H1 (cell line): ENCODE data around the gene ERICH2. TPM values are rescaled to one million over a fixed set of nuclear protein-coding genes. Genes with fewer than 3 reads are reported as not detected.

Experiments
- CTCF ChIA-PET: fragments of 300-600 bp; sonication (Branson Sonifier 250); formaldehyde crosslinking; loops from one replicate; lab custom pipeline; 2021; ENCODE audit not compliant: partially characterized antibody; lab: Charles Lee
- POLR2A ChIA-PET: fragments of 300-600 bp; sonication (Branson Sonifier 250); formaldehyde crosslinking; loops from one replicate; lab custom pipeline; 2021; ENCODE audit warnings: inconsistent platforms; ENCODE audit not compliant: partially characterized antibody; lab: Charles Lee
- DNase-seq, 2 experiments: peaks; one replicate each; pipeline versions ENCODE4 v3.0.0 to v3.0.0-alpha.2; 2010 to 2022; ENCODE audit warnings: low spot score in 2 of 2, low read depth in 1 of 2, mixed read lengths in 1 of 2
- FAIRE-seq: peaks from 2 replicates; lab custom pipeline; 2011; peaks lifted over from hg19 to GRCh38; lab: Jason Lieb, UNC
- H2AFZ ChIP-seq: 2 replicates; pipeline ENCODE4 v1.8.1; 2012; ENCODE audit warnings: low read length, inconsistent platforms
- H2AK5ac ChIP-seq: 2 replicates; pipeline ENCODE4 v1.6.1; 2013; ENCODE audit warnings: low read depth, low read length
- H2BK120ac ChIP-seq: replicated peaks from 2 replicates; pipeline ENCODE3; 2013; ENCODE audit warnings: low read depth, low read length, inconsistent platforms
- H2BK12ac ChIP-seq: 2 replicates; pipeline ENCODE4 v1.6.1; 2013; ENCODE audit warnings: low read depth, low read length
- H2BK15ac ChIP-seq: 2 replicates; pipeline ENCODE4 v1.6.1; 2013; ENCODE audit warnings: low read length
- H2BK20ac ChIP-seq: 2 replicates; pipeline ENCODE4 v1.6.1; 2013; ENCODE audit warnings: low read length
- H2BK5ac ChIP-seq: 2 replicates; pipeline ENCODE4 v1.6.1; 2013; ENCODE audit warnings: low read depth, low read length
- H3K14ac ChIP-seq: 2 replicates; pipeline ENCODE4 v1.6.1; 2013; ENCODE audit warnings: inconsistent platforms; ENCODE audit not compliant: insufficient read length
- H3K18ac ChIP-seq: 2 replicates; pipeline ENCODE4 v1.6.1; 2013; ENCODE audit warnings: low read length; ENCODE audit errors: extremely low read depth
- H3K23ac ChIP-seq: 2 replicates; pipeline ENCODE4 v1.6.1; 2013; ENCODE audit warnings: inconsistent platforms; ENCODE audit not compliant: insufficient read length
- H3K23me2 ChIP-seq: 2 replicates; pipeline ENCODE4 v1.6.1; 2013; ENCODE audit warnings: low read depth, low read length
- H3K27ac ChIP-seq: 2 replicates; pipeline ENCODE4 v1.6.1; 2011; ENCODE audit warnings: low read depth, low read length, inconsistent platforms
- H3K27me3 ChIP-seq, 4 experiments: replicated peaks in 1 of 4; 1 replicate in 1 of 4; 2 replicates in 3 of 4; pipeline versions ENCODE4 v1.6.1 to v1.8.1; 2011 to 2013; ENCODE audit warnings: low read length in 3 of 4, mild to moderate bottlenecking in 3 of 4, inconsistent platforms in 2 of 4, mixed read lengths in 2 of 4, moderate library complexity in 1 of 4; ENCODE audit not compliant: control insufficient read depth in 3 of 4, insufficient read depth in 3 of 4; ENCODE audit errors: extremely low read depth in 1 of 4
- H3K36me3 ChIP-seq, 4 experiments: 2 replicates each; pipeline versions ENCODE4 v1.6.1 to v1.8.1; 2011 to 2013; ENCODE audit warnings: mild to moderate bottlenecking in 4 of 4, low read length in 3 of 4, moderate library complexity in 2 of 4, control low read depth in 1 of 4, inconsistent platforms in 1 of 4; ENCODE audit not compliant: insufficient read depth in 4 of 4, control insufficient read depth in 2 of 4
- H3K4ac ChIP-seq: replicated peaks from 2 replicates; pipeline ENCODE3; 2013; ENCODE audit warnings: low read length, low read depth, mixed read lengths, inconsistent platforms; ENCODE audit not compliant: insufficient read length
- H3K4me1 ChIP-seq, 4 experiments: replicated peaks in 1 of 4; 1 replicate in 1 of 4; 2 replicates in 3 of 4; pipeline versions ENCODE4 v1.6.1 to v1.8.1; 2011 to 2013; ENCODE audit warnings: low read length in 3 of 4, inconsistent platforms in 2 of 4, mixed read lengths in 1 of 4; ENCODE audit not compliant: insufficient read depth in 4 of 4, control insufficient read depth in 3 of 4
- H3K4me2 ChIP-seq, 2 experiments: 2 replicates each; pipeline versions ENCODE4 v1.6.1 to v1.8.1; 2011 to 2013; ENCODE audit warnings: low read depth in 2 of 2, low read length in 2 of 2, control low read depth in 1 of 2, inconsistent platforms in 1 of 2, mild to moderate bottlenecking in 1 of 2; ENCODE audit not compliant: insufficient read depth in 1 of 2
- H3K4me3 ChIP-seq, 4 experiments: fragments of 200-600, 300-600 bp in 1 of 4; sonication (generic), shearing (Covaris generic), sonication (Bioruptor Twin) in 1 of 4; 2 replicates each; pipeline versions ENCODE4 v1.5.1 to v1.8.1; 2011 to 2016; ENCODE audit warnings: low read length in 4 of 4, low read depth in 3 of 4, control low read depth in 2 of 4, inconsistent platforms in 2 of 4, mild to moderate bottlenecking in 2 of 4, mixed read lengths in 1 of 4, moderate library complexity in 1 of 4; ENCODE audit not compliant: insufficient read depth in 2 of 4; ENCODE audit errors: extremely low read depth in 1 of 4
- H3K56ac ChIP-seq: replicated peaks from 2 replicates; pipeline ENCODE3; 2013; ENCODE audit warnings: low read depth, mild to moderate bottlenecking, mixed read lengths, low read length, inconsistent platforms; ENCODE audit not compliant: insufficient read length
- H3K79me1 ChIP-seq: 2 replicates; pipeline ENCODE4 v1.6.1; 2013; ENCODE audit warnings: low read depth, low read length, control low read depth
- H3K79me2 ChIP-seq, 2 experiments: 2 replicates each; pipeline versions ENCODE4 v1.6.1 to v1.8.1; 2012 to 2013; ENCODE audit warnings: low read length in 2 of 2, mild to moderate bottlenecking in 2 of 2, inconsistent platforms in 1 of 2; ENCODE audit not compliant: insufficient read depth in 2 of 2, control insufficient read depth in 1 of 2
- H3K9ac ChIP-seq, 4 experiments: replicated peaks in 1 of 4; 1 replicate in 1 of 4; 2 replicates in 3 of 4; pipeline versions ENCODE4 v1.6.1 to v1.8.1; 2011 to 2013; ENCODE audit warnings: low read depth in 3 of 4, low read length in 3 of 4, control low read depth in 2 of 4, mild to moderate bottlenecking in 2 of 4, moderate library complexity in 2 of 4, inconsistent platforms in 1 of 4; ENCODE audit errors: extremely low read depth in 1 of 4
- H3K9me3 ChIP-seq, 2 experiments: 2 replicates each; pipeline versions ENCODE4 v1.6.1 to v1.8.1; 2012 to 2013; ENCODE audit warnings: mild to moderate bottlenecking in 2 of 2, moderate library complexity in 2 of 2, control low read depth in 1 of 2, inconsistent platforms in 1 of 2, low read depth in 1 of 2, low read length in 1 of 2, mixed read lengths in 1 of 2; ENCODE audit not compliant: insufficient read depth in 2 of 2
- H4K20me1 ChIP-seq, 2 experiments: replicated peaks in 1 of 2; 2 replicates each; pipeline versions ENCODE3 to v1.8.1; 2011 to 2013; ENCODE audit warnings: inconsistent platforms in 2 of 2, low read length in 2 of 2, mild to moderate bottlenecking in 1 of 2; ENCODE audit not compliant: insufficient read depth in 2 of 2, control insufficient read depth in 1 of 2
- H4K5ac ChIP-seq: 2 replicates; pipeline ENCODE4 v1.6.1; 2013; ENCODE audit warnings: low read length, low read depth, mixed read lengths, inconsistent platforms; ENCODE audit not compliant: insufficient read length
- H4K8ac ChIP-seq: 2 replicates; pipeline ENCODE4 v1.8.0; 2013; ENCODE audit warnings: mild to moderate bottlenecking, moderate library complexity, low read length, inconsistent platforms; ENCODE audit not compliant: insufficient read depth; ENCODE audit errors: extremely low read depth
- H4K91ac ChIP-seq: replicated peaks from 2 replicates; pipeline ENCODE3; 2013; ENCODE audit warnings: low read length, mixed read lengths, inconsistent platforms; ENCODE audit not compliant: insufficient read length
- HDAC2 ChIP-seq, 2 experiments: fragments of 300-600 bp in 1 of 2; sonication (generic) in 1 of 2; IDR thresholded peaks; 2 replicates each; pipeline ENCODE4 v1.6.1; 2011 to 2012; ENCODE audit warnings: low read depth in 2 of 2, low read length in 2 of 2, mild to moderate bottlenecking in 2 of 2, moderate library complexity in 2 of 2, borderline replicate concordance in 1 of 2, inconsistent platforms in 1 of 2
- WGBS, 2 experiments: shearing (Covaris generic) in 1 of 2; methylation state at CpG; one replicate each; pipeline versions ENCODE4 v1.1.6 to v1.1.7; 2013 to 2015; ENCODE audit warnings: low lambda C conversion rate in 2 of 2, mixed read lengths in 2 of 2, inconsistent platforms in 1 of 2, low coverage in 1 of 2, missing lambda C conversion rate in 1 of 2; ENCODE audit not compliant: insufficient replicate concordance in 2 of 2, insufficient coverage in 1 of 2, insufficient read length in 1 of 2; ENCODE audit errors: extremely low coverage in 1 of 2, missing lambda C conversion rate in 1 of 2; 5-methylcytosine and 5-hydroxymethylcytosine counted together
- polyA plus RNA-seq, 7 experiments: library from polyadenylated mRNA; depleted of rRNA in 3 of 7; stranded (reverse) in 5 of 7; unstranded in 2 of 7; fragments of >200 nt in 5 of 7; fragments of 200-250 nt in 2 of 7; gene quantifications; 1 replicate in 5 of 7; 2 replicates in 1 of 7; 4 replicates in 1 of 7; pipeline versions ENCODE4 v1.2.1 to v1.2.3, GENCODE V29; 2011 to 2013; ENCODE audit warnings: missing spikeins in 2 of 7, mixed read lengths in 2 of 7
- total RNA-seq: library from RNA; stranded (reverse); fragmentation: NEBNext Ultra II Directional; extraction: Animal tissue kit (Norgen Biotek cat#: 25700); gene quantifications from 2 replicates; pipeline ENCODE4 v1.2.1, GENCODE V29; 2021

ERICH2 gene
- total and polyA plus RNA-seq, 2 of the 8 experiments (the other 6 are each of a cell fraction or from before 2014, with no cell fraction given) = 0.20 to 2.1 TPM

GRCh38 chr2:170742896-170743529, 27.2 kb upstream of the ERICH2 start:
- H3K36me3 ChIP-seq = no peaks in the 10 kb centered on the region
- H2AK5ac ChIP-seq = no peak overlapping the region
- no peaks in the 10 kb centered on the region for H4K20me1 ChIP-seq
- H3K9ac ChIP-seq = no peak overlapping the region
- H2BK20ac ChIP-seq = no peak overlapping the region
- H3K79me2 ChIP-seq = no peaks in the 10 kb centered on the region
- WGBS, 2 experiments = 87% methylated on average over 6 of the region's 6 CpGs; no CpG with 5 or more reads in 1 of the 2 experiments
- no peak overlapping the region for H3K18ac ChIP-seq
- H3K79me1 ChIP-seq = no peaks in the 10 kb centered on the region
- no peak overlapping the region for H2BK12ac ChIP-seq
- H4K8ac ChIP-seq = no peak overlapping the region
- no peak overlapping the region for H2AFZ ChIP-seq
- no peak overlapping the region for H3K4ac ChIP-seq
- no peak overlapping the region for H4K91ac ChIP-seq
- ChIA-PET CTCF (interaction anchor here (1.5 kb wide), 1 partner anchor 49 kb away, joined by 4 read pairs; no protein-coding TSS in a partner anchor), POLR2A (no interaction called here)
- no peak overlapping the region for H3K23ac ChIP-seq
- H3K4me3 ChIP-seq = no peak overlapping the region
- H3K27me3 ChIP-seq = no peaks in the 10 kb centered on the region
- FAIRE-seq = no peak
- H3K4me2 ChIP-seq = no peak overlapping the region
- H3K56ac ChIP-seq = no peak overlapping the region
- no peak overlapping the region for H2BK15ac ChIP-seq
- no peak overlapping the region for H4K5ac ChIP-seq
- H2BK120ac ChIP-seq = no peak overlapping the region
- no peak overlapping the region for H3K14ac ChIP-seq
- no peaks in the 10 kb centered on the region; the same call in 1 of the 2 replicates for H3K23me2 ChIP-seq
- no peaks in the 10 kb centered on the region for H3K4me1 ChIP-seq
- DNase-seq = no peak
- no peak overlapping the region for H3K27ac ChIP-seq
- H3K9me3 ChIP-seq = no peaks in the 10 kb centered on the region
- H2BK5ac ChIP-seq = no peak overlapping the region
- no peak for TF ChIP-seq HDAC2 (IDR thresholded peaks at IDR 0.05; ENCODE audit: borderline replicate concordance in 1 of 2, low read depth in 2 of 2, low read length in 2 of 2)
